Neural cell (in vitro differentiated cells): ENCODE data around the gene LARP1. TPM values are rescaled to one million over a fixed set of nuclear protein-coding genes. Genes with fewer than 3 reads are reported as not detected.

Experiments used
- H2AFZ ChIP-seq: fragments of 200-600, 300-800 bp; sonication (generic), shearing (Covaris generic); 2 replicates; pipeline ENCODE4 v1.6.0; 2014; ENCODE audit warnings: low read depth, mild to moderate bottlenecking, antibody characterized with exemption, low read length, moderate library complexity
- H3F3A ChIP-seq: fragments of 200-600 bp; shearing (Covaris generic); 2 replicates; pipeline ENCODE4 v1.6.1; 2016; ENCODE audit warnings: mild to moderate bottlenecking, moderate library complexity, mixed read lengths, antibody characterized with exemption, low read length; ENCODE audit not compliant: insufficient read depth, poor library complexity, severe bottlenecking
- H3K27ac ChIP-seq: fragments of 200-600, 300-800 bp; sonication (generic), shearing (Covaris generic); 2 replicates; pipeline ENCODE4 v1.5.1; 2014; ENCODE audit warnings: mild to moderate bottlenecking, low read length, moderate library complexity
- H3K27me3 ChIP-seq: fragments of 300-800, 200-600 bp; sonication (generic), shearing (Covaris generic); 2 replicates; pipeline ENCODE4 v1.6.0; 2014; ENCODE audit warnings: mild to moderate bottlenecking, low read depth, low read length, moderate library complexity; ENCODE audit not compliant: insufficient read depth
- H3K36me3 ChIP-seq: fragments of 300-800, 200-600 bp; sonication (generic), shearing (Covaris generic); 2 replicates; pipeline ENCODE4 v1.5.1; 2014; ENCODE audit warnings: mild to moderate bottlenecking, antibody characterized with exemption, low read length, moderate library complexity; ENCODE audit not compliant: insufficient read depth
- H3K4me2 ChIP-seq: fragments of 300-800, 200-600 bp; sonication (generic), shearing (Covaris generic); 2 replicates; pipeline ENCODE4 v1.6.0; 2014; ENCODE audit warnings: mild to moderate bottlenecking, low read length
- H3K4me3 ChIP-seq: fragments of 300-800, 200-600 bp; sonication (generic), shearing (Covaris generic); 2 replicates; pipeline ENCODE4 v1.5.1; 2014; ENCODE audit warnings: mild to moderate bottlenecking, low read length, moderate library complexity
- H3K79me2 ChIP-seq: fragments of 200-600 bp; shearing (Covaris generic); replicated peaks from 2 replicates; pipeline ENCODE4 v1.6.0; 2014; ENCODE audit warnings: mild to moderate bottlenecking, low read length, moderate library complexity; ENCODE audit not compliant: insufficient read depth
- H3K9ac ChIP-seq: fragments of 300-800, 200-600 bp; sonication (generic), shearing (Covaris generic); 2 replicates; pipeline ENCODE4 v1.6.1; 2016; ENCODE audit warnings: mild to moderate bottlenecking, low read length, mixed read lengths
- H3K9me2 ChIP-seq: fragments of 200-600 bp; shearing (Covaris generic); 2 replicates; pipeline ENCODE4 v1.6.1; 2016; ENCODE audit warnings: mild to moderate bottlenecking, low read length, mixed read lengths; ENCODE audit not compliant: insufficient read depth
- H3K9me3 ChIP-seq: fragments of 200-600, 300-800 bp; sonication (generic), shearing (Covaris generic); 2 replicates; pipeline ENCODE4 v1.6.1; 2016; ENCODE audit warnings: mild to moderate bottlenecking, mixed run types, low read length, moderate library complexity, mixed read lengths
- H4K20me1 ChIP-seq: fragments of 200-600 bp; shearing (Covaris generic); 2 replicates; pipeline ENCODE4 v1.6.1; 2016; ENCODE audit warnings: mild to moderate bottlenecking, mixed run types; ENCODE audit not compliant: insufficient read depth
- CTCF ChIP-seq: fragments of 450-650 bp; IDR thresholded peaks from 2 replicates; pipeline ENCODE4 v1.5.1; 2014; ENCODE audit warnings: antibody characterized with exemption, mild to moderate bottlenecking, moderate library complexity; ENCODE audit not compliant: poor library complexity, severe bottlenecking
- EP300 ChIP-seq: fragments of 450-650 bp; conservative IDR thresholded peaks from 2 replicates; pipeline ENCODE4 v1.6.1; 2014; ENCODE audit warnings: antibody characterized with exemption, mild to moderate bottlenecking, moderate library complexity; ENCODE audit not compliant: poor library complexity, severe bottlenecking
- EZH2 ChIP-seq: fragments of 200-600, 300-800 bp; shearing (Covaris generic), sonication (generic); IDR thresholded peaks from 2 replicates; pipeline ENCODE4 v1.6.1; 2014; ENCODE audit warnings: antibody characterized with exemption, low read length, borderline replicate concordance, mild to moderate bottlenecking; ENCODE audit not compliant: insufficient read depth, poor library complexity, severe bottlenecking
- MXI1 ChIP-seq: fragments of 450-650 bp; conservative IDR thresholded peaks from 2 replicates; pipeline ENCODE4 v1.6.1; 2014; ENCODE audit warnings: antibody characterized with exemption, mild to moderate bottlenecking; ENCODE audit not compliant: poor library complexity, severe bottlenecking
- POLR2AphosphoS5 ChIP-seq: IDR thresholded peaks from 2 replicates; pipeline ENCODE4 v1.6.1; 2012
- RAD21 ChIP-seq: fragments of 450-650 bp; conservative IDR thresholded peaks from 2 replicates; pipeline ENCODE4 v1.6.1; 2014; ENCODE audit warnings: antibody characterized with exemption, mild to moderate bottlenecking, moderate library complexity
- REST ChIP-seq: IDR thresholded peaks from 2 replicates; pipeline ENCODE4 v1.6.1; 2012; ENCODE audit warnings: borderline replicate concordance
- SMC3 ChIP-seq: fragments of 450-650 bp; conservative IDR thresholded peaks from 2 replicates; pipeline ENCODE4 v1.6.1; 2014; ENCODE audit warnings: antibody characterized with exemption, mild to moderate bottlenecking, moderate library complexity; ENCODE audit not compliant: poor library complexity
- TAF1 ChIP-seq: IDR thresholded peaks from 2 replicates; pipeline ENCODE4 v1.6.1; 2012; ENCODE audit warnings: low read depth
- polyA plus RNA-seq: library from polyadenylated mRNA; depleted of rRNA; stranded (reverse); fragments of >200 nt; gene quantifications from 2 replicates; pipeline ENCODE4 v1.2.3, GENCODE V29; 2014

LARP1 gene
- polyA plus RNA-seq, 1 donor from 2014 or later: 36.1 TPM

GRCh38 chr5:154797762-154798161, 42.6 kb downstream of the LARP1 start:
- no peaks in the 10 kb centered on the region for H3K27me3 ChIP-seq
- no peak overlapping the region for H3K4me3 ChIP-seq
- H3K27ac ChIP-seq: no peak overlapping the region
- no peak overlapping the region for H3K9ac ChIP-seq
- H3K4me2 ChIP-seq: no peak overlapping the region
- no peaks in the 10 kb centered on the region for H3F3A ChIP-seq
- H4K20me1 ChIP-seq: no peaks in the 10 kb centered on the region
- peaks cover 25% of the 10 kb centered on the region for H3K36me3 ChIP-seq
- H3K9me3 ChIP-seq: no peaks in the 10 kb centered on the region
- no peak for TF ChIP-seq MXI1
- H3K79me2 ChIP-seq: no peaks in the 10 kb centered on the region
- H2AFZ ChIP-seq: no peak overlapping the region
- no peaks in the 10 kb centered on the region for H3K9me2 ChIP-seq

GRCh38 chr5:154800582-154800981, 45.4 kb downstream of the LARP1 start:
- Histone ChIP-seq H2AFZ (no peak overlapping the region), H3K4me2 (no peak overlapping the region), H3K27ac (no peak overlapping the region), H3K27me3 (no peaks in the 10 kb centered on the region), H3K9ac (no peak overlapping the region), H4K20me1 (no peaks in the 10 kb centered on the region), H3K36me3 (peaks cover 10% of the 10 kb centered on the region), H3K9me2 (no peaks in the 10 kb centered on the region), H3K4me3 (no peak overlapping the region), H3K9me3 (no peaks in the 10 kb centered on the region), H3K79me2 (no peaks in the 10 kb centered on the region), H3F3A (no peaks in the 10 kb centered on the region)
- no peak for TF ChIP-seq RAD21
- TF ChIP-seq EZH2: no peak
- TF ChIP-seq SMC3: no peak
- TF ChIP-seq EP300: no peak
- TF ChIP-seq POLR2AphosphoS5: no peak
- no peak for TF ChIP-seq REST
- no peak for TF ChIP-seq TAF1
- TF ChIP-seq MXI1: no peak
- TF ChIP-seq CTCF: no peak

- no peaks in the 10 kb centered on the region for H3K27me3 ChIP-seq
- no peaks in the 10 kb centered on the region for H4K20me1 ChIP-seq
- no peaks in the 10 kb centered on the region for H3K79me2 ChIP-seq
- H3K27ac ChIP-seq: no peak overlapping the region
- H3K9me3 ChIP-seq: no peaks in the 10 kb centered on the region
- H2AFZ ChIP-seq: no peak overlapping the region
- no peak overlapping the region for H3K4me3 ChIP-seq
- TF ChIP-seq TAF1 (no peak), POLR2AphosphoS5 (no peak), CTCF (no peak), EZH2 (no peak), RAD21 (no peak), REST (no peak), EP300 (no peak), MXI1 (no peak), SMC3 (no peak)
- H3K9me2 ChIP-seq: no peaks in the 10 kb centered on the region
- no peak overlapping the region for H3K4me2 ChIP-seq
- H3K36me3 ChIP-seq: peaks cover 10% of the 10 kb centered on the region
- H3F3A ChIP-seq: no peaks in the 10 kb centered on the region
- no peak overlapping the region for H3K9ac ChIP-seq
Observed at GRCh38 chr5:154801083-154801482, 45.9 kb downstream of the LARP1 start.
